Esophagus muscularis mucosa (tissue), 4 donors: Measurements from ENCODE around the gene PPP1R18. TPM values are rescaled to one million over a fixed set of nuclear protein-coding genes. Genes with fewer than 3 reads are reported as not detected.
"Not testable (repeated sequence)": the region's sequence is repeated elsewhere in the genome, so short reads cannot be mapped to it uniquely, and the experiment has no call there.

Source experiments
- DNase-seq: peaks from one replicate; pipeline ENCODE4 v3.0.0-alpha.2; 2017; ENCODE audit errors: extremely low spot score
- H3K27ac ChIP-seq, 4 donors: fragments of 200-600 bp; sonication (generic); replicated peaks in 1 of 4; 1 replicate in 3 of 4; 2 replicates in 1 of 4; pipeline ENCODE4 v1.5.1; 2016 to 2019; ENCODE audit warnings: mild to moderate bottlenecking in 1 of 4
- H3K27me3 ChIP-seq, 4 donors: fragments of 200-600 bp; sonication (generic); one replicate each; pipeline versions ENCODE4 v1.5.1 to v1.6.0; 2016 to 2019
- H3K36me3 ChIP-seq, 4 donors: fragments of 200-600 bp; sonication (generic); one replicate each; pipeline ENCODE4 v1.5.1; 2016 to 2019
- H3K4me1 ChIP-seq, 4 donors: fragments of 200-600 bp; sonication (generic); one replicate each; pipeline ENCODE4 v1.5.1; 2016 to 2019
- H3K4me3 ChIP-seq, 4 donors: fragments of 200-600 bp; sonication (generic); 1 replicate in 2 of 4; 2 replicates in 2 of 4; pipeline ENCODE4 v1.5.1; 2016 to 2019; ENCODE audit warnings: mild to moderate bottlenecking in 4 of 4, moderate library complexity in 1 of 4
- H3K9me3 ChIP-seq, 4 donors: fragments of 200-600 bp; sonication (generic); 1 replicate in 3 of 4; 2 replicates in 1 of 4; pipeline ENCODE4 v1.5.1; 2016 to 2019
- CTCF ChIP-seq, 3 experiments: fragments of 200-600 bp in 2 of 3; fragments of 450-650 bp in 1 of 3; sonication (generic) in 2 of 3; IDR thresholded peaks; one replicate each; pipeline ENCODE4 v1.5.1; 2017 to 2019; ENCODE audit warnings: antibody characterized with exemption in 3 of 3, mild to moderate bottlenecking in 2 of 3, moderate library complexity in 1 of 3
- EP300 ChIP-seq: sonication (generic); formaldehyde crosslinking; IDR thresholded peaks from one replicate; pipeline ENCODE4 v1.6.1; 2017; ENCODE audit warnings: antibody characterized with exemption
- POLR2A ChIP-seq: fragments of 450-650 bp; IDR thresholded peaks from one replicate; pipeline ENCODE4 v1.6.1; 2017; ENCODE audit warnings: antibody characterized with exemption, moderate library complexity, mild to moderate bottlenecking, low read depth
- POLR2AphosphoS5 ChIP-seq, 2 donors: sonication (generic); formaldehyde crosslinking; IDR thresholded peaks; one replicate each; pipeline ENCODE4 v1.6.1; 2017; ENCODE audit warnings: antibody characterized with exemption in 2 of 2
- WGBS: methylation state at CpG from one replicate; pipeline ENCODE4 v1.1.5; 2018; 5-methylcytosine and 5-hydroxymethylcytosine counted together
- intact Hi-C: fragments of 100-400 bp; cut with DNase I; formaldehyde crosslinking; loops from one replicate; pipeline ENCODE4 v1.15.1; 2023
- total RNA-seq, 4 donors: library from RNA; depleted of rRNA; stranded (reverse); fragments of >200 nt; gene quantifications; one replicate each; pipeline versions ENCODE4 v1.1.0 to v1.2.1, GENCODE V29; 2016

The PPP1R18 gene
- total RNA-seq, 4 donors from 2014 or later = 39.5 to 104 (median 59.8) TPM

- H3K9me3 ChIP-seq, DNase-seq, H3K27me3 ChIP-seq, intact Hi-C loops, H3K4me3 ChIP-seq: not testable (repeated sequence)
- peaks cover 15 to 62% (median 57%) of the 10 kb centered on the region in 4 donors for H3K36me3 ChIP-seq
- peak overlapping the region in 2 of 4 donors; percentile 96 to 98 for H3K27ac ChIP-seq
- peaks cover 41 to 81% (median 62%) of the 10 kb centered on the region in 4 donors for H3K4me1 ChIP-seq
- WGBS = 59% methylated on average over 10 of the region's 16 CpGs
Observed at GRCh38 chr6:30723159-30723842, 36.9 kb upstream of the PPP1R18 start.

DNA sequence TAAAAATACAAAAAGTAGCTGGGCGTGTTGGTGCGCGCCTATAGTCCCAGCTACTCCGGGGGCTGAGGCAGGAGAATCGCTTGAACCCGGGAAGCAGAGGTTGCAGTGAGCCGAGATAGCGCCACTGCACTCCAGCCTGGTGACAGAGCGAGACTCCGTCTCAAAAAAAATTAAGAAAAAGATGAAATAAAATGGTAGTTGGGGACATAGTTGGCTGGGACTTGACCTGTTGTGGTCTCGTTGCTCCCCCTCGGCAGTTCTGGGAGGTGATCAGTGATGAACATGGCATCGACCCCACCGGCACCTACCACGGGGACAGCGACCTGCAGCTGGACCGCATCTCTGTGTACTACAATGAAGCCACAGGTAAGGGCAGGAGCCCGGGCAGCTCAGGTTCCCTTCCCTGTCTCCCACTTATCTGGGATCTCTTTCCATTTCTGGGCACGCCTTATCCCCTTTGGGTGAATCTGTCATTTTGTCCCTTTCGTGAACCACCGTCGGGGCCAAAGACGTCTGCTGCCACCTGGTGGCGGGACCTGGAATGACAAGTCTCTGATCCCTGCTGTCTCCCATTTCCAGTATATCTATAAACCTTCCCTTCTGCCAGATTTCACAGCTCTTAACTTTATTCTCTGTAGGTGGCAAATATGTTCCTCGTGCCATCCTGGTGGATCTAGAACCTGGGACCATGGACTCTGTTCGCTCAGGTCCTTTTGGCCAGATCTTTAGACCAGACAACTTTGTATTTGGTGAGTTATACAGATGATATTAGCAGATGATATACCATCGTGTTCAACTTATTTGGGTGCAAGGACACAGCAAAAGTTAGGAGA is 36.1 kb upstream of the PPP1R18 start:
- peak; percentile 98 to 99 (median 99) for TF ChIP-seq CTCF (IDR thresholded peaks at IDR 0.05)
- no peak for TF ChIP-seq EP300
- no peak for TF ChIP-seq POLR2A
- TF ChIP-seq POLR2AphosphoS5 (IDR thresholded peaks at IDR 0.05) = peak; percentile 52 to 69
- Histone ChIP-seq H3K36me3 (peaks cover 15 to 54% (median 49%) of the 10 kb centered on the region in 4 donors), H3K4me3 (peak overlapping the region; percentile 82 to 93 (median 86)), H3K9me3 (no peaks in the 10 kb centered on the region), H3K27ac (peak overlapping the region; percentile 94 to 98 (median 97)), H3K4me1 (peaks cover 47 to 80% (median 65%) of the 10 kb centered on the region in 4 donors), H3K27me3 (no peaks in the 10 kb centered on the region)
- intact Hi-C loops = loop anchor here (1.0 kb wide), 1 partner anchor 42 kb away; no protein-coding TSS in a partner anchor
- DNase-seq = peak; percentile 97
- WGBS = 14% methylated on average over 27 of the region's 27 CpGs

DNA sequence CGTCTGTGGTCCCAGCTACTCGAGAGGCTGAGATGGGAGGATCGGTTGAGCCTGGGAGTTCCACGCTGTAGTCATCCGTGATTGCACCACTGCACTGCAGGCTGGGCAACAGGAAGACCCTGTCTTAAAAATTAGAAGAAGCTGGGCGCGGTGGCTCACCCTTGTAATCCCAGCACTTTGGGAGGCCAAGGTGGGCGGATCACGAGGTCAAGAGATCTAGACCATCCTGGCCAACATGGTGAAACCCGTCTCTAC is 35.5 kb upstream of the PPP1R18 start:
- intact Hi-C loops = loop anchor here (1.0 kb wide), 1 partner anchor 42 kb away; no protein-coding TSS in a partner anchor
- H3K36me3 ChIP-seq = peaks cover 15 to 49% (median 43%) of the 10 kb centered on the region in 4 donors
- peak overlapping the region; percentile 94 to 98 (median 97) for H3K27ac ChIP-seq
- peak overlapping the region; percentile 82 to 93 (median 86) for H3K4me3 ChIP-seq
- DNase-seq, H3K9me3 ChIP-seq, H3K27me3 ChIP-seq: not testable (repeated sequence)
- peaks cover 47 to 75% (median 64%) of the 10 kb centered on the region in 4 donors for H3K4me1 ChIP-seq
- WGBS = 8% methylated on average over 7 of the region's 10 CpGs

DNA sequence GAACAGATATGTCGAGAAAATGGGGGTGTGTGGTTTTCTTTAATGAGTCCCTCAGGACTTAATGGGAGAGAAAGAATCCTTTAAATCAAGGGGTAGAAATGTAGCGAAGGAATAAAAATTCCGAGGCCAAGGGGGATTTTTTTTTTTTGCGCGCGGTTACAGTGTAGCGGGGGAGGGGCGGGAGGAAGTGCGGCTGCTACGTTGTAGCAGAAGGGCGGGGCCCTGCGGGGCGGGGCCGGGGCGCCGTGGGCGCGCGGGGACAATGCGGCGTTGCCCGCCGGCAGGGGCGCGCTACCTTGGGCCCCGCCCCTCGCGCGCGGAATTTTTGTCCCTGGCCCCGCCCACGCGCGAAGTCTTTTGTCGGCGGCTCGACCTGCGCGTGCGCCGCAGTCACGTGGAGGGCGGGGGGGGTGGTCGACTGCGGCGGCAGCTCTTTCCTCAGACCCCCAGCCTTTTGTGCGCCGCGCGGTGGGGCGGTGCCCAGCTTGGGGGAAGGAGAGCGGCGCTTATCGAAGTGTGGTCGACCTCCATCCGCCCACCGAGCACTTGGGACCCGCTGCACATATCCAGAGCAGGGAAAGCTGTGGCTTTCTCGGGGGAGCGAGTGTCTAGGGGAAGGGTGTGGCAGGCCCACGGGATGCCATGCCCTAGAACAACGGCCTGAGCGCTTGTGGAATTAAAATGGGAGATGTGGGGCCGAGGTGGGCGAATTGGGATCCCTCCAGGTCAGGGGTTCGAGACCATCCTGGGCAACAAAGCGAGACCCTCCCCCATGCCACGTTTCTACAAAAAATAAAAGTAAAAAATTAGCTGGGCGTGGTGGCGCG is 35.0 kb upstream of the PPP1R18 start:
- peak; percentile 97 for DNase-seq
- H3K36me3 ChIP-seq = peaks cover 15 to 44% (median 39%) of the 10 kb centered on the region in 4 donors
- 1% methylated on average over 45 of the region's 71 CpGs for WGBS
- no peaks in the 10 kb centered on the region for H3K27me3 ChIP-seq
- peaks cover 50 to 77% (median 68%) of the 10 kb centered on the region in 4 donors for H3K4me1 ChIP-seq
- peak overlapping the region; percentile 82 to 93 (median 86) for H3K4me3 ChIP-seq
- TF ChIP-seq CTCF (IDR thresholded peaks at IDR 0.05) = peak; percentile 33 to 66 (median 39)
- peak; percentile 73 to 85 for TF ChIP-seq POLR2AphosphoS5 (IDR thresholded peaks at IDR 0.05)
- no peak for TF ChIP-seq EP300
- TF ChIP-seq POLR2A = no peak
- H3K9me3 ChIP-seq = no peaks in the 10 kb centered on the region
- H3K27ac ChIP-seq = peak overlapping the region; percentile 94 to 98 (median 97)
- intact Hi-C loops = loop anchor here (1.0 to 2.0 kb wide), 2 partner anchors 41 to 105 kb away; partner anchors contain the start of genes MRPS18B and PPP1R10

DNA sequence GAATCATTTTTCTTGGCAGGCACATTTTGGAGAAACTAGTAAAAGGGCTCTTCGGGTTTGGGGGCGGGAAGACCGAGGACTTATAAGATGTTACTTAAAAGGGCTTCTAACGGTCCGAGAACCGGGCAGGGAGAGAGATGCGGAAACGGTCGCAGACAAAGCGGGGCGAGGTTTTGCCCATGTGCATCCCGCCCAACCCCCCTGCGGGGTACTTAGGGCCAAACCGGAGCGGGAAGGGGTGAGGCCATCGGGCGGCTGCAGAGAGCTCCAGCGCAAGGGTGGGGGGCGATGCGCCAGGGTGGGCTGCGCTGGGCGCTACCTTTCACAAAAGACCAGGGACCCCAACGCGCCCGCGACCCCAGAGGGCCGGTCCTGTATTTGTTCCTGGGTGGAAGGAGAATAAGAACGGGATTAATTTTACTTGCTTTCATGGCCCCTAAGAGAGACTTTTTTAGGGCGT is 34.3 kb upstream of the PPP1R18 start:
- peaks cover 15 to 39% (median 34%) of the 10 kb centered on the region in 4 donors for H3K36me3 ChIP-seq
- H3K4me1 ChIP-seq = peaks cover 53 to 77% (median 70%) of the 10 kb centered on the region in 4 donors
- H3K27me3 ChIP-seq = no peaks in the 10 kb centered on the region
- intact Hi-C loops = loop anchor here (2.0 kb wide), 1 partner anchor 104 kb away; the partner anchor contains the start of genes MRPS18B and PPP1R10
- peak overlapping the region; percentile 82 to 93 (median 86) for H3K4me3 ChIP-seq
- TF ChIP-seq POLR2A (no peak), EP300 (no peak), POLR2AphosphoS5 (IDR thresholded peaks at IDR 0.05) (peak in 1 of 2 donors; percentile 66)
- no peaks in the 10 kb centered on the region for H3K9me3 ChIP-seq
- WGBS = under 1% methylated on average over 27 of the region's 29 CpGs
- DNase-seq = no peak
- peak overlapping the region; percentile 94 to 98 (median 97) for H3K27ac ChIP-seq
